Stimulated activated CD8-positive, alpha-beta memory T cell treated with anti-CD3 and anti-CD28 coated beads, Interleukin-7, amount 100 ng/mL, for 4 hours (primary cell): ENCODE results near the gene ERP44.
"Not testable (repeated sequence)": the region's sequence is repeated elsewhere in the genome, so short reads cannot be mapped to it uniquely, and the experiment has no call there.

Experiments used
- DNase-seq, 2 donors: peaks; one replicate each; pipeline ENCODE4 v3.0.0-alpha.2; 2020; ENCODE audit warnings: low read depth in 2 of 2

ERP44 gene

GRCh38 chr9:100012279-100012678 is 86.5 kb downstream of the ERP44 start:
- no peak for DNase-seq

GRCh38 chr9:100011062-100011681 is 87.6 kb downstream of the ERP44 start:
- peak in 1 of 2 donors; percentile 22 for DNase-seq

- DNase-seq = no peak
These were observed 99.0 kb downstream of the ERP44 start for GRCh38 chr9:99999797-100000196.

- DNase-seq = no peak
These were observed 99.9 kb downstream of the ERP44 start for GRCh38 chr9:99998866-99999265.

- no peak for DNase-seq
These were observed 100.5 kb downstream of the ERP44 start for GRCh38 chr9:99998266-99998665.

GRCh38 chr9:99990508-99990907 is 108.3 kb downstream of the ERP44 start:
- DNase-seq = not testable (repeated sequence)

- DNase-seq = no peak
These were observed 112.2 kb downstream of the ERP44 start for GRCh38 chr9:99986642-99987041.

- DNase-seq = no peak
These were observed 118.2 kb downstream of the ERP44 start for GRCh38 chr9:99980598-99980997.

- no peak for DNase-seq
These were observed 120.6 kb downstream of the ERP44 start for GRCh38 chr9:99978221-99978620.

GRCh38 chr9:99977033-99977792 is 121.6 kb downstream of the ERP44 start:
- no peak for DNase-seq

- DNase-seq = no peak
These were observed 125.3 kb downstream of the ERP44 start for GRCh38 chr9:99973455-99973854.

- no peak for DNase-seq
These were observed 127.4 kb downstream of the ERP44 start for GRCh38 chr9:99971410-99971809.

GRCh38 chr9:99970481-99970880 is 128.3 kb downstream of the ERP44 start:
- DNase-seq = no peak

GRCh38 chr9:99967457-99967856 is 131.3 kb downstream of the ERP44 start:
- DNase-seq = no peak

GRCh38 chr9:99966716-99967115 is 132.1 kb downstream of the ERP44 start:
- no peak for DNase-seq

GRCh38 chr9:99966001-99966400 is 132.8 kb downstream of the ERP44 start:
- DNase-seq = no peak

GRCh38 chr9:99964336-99964735 is 134.5 kb downstream of the ERP44 start:
- DNase-seq = no peak

GRCh38 chr9:99962680-99963261 is 136.0 kb downstream of the ERP44 start:
- no peak for DNase-seq

GRCh38 chr9:99955606-99956005 is 143.2 kb downstream of the ERP44 start:
- DNase-seq = no peak

GRCh38 chr9:99954819-99955218 is 144.0 kb downstream of the ERP44 start:
- no peak for DNase-seq

GRCh38 chr9:99953861-99954507 is 144.8 kb downstream of the ERP44 start:
- DNase-seq = no peak

GRCh38 chr9:99948896-99949295 is 149.9 kb downstream of the ERP44 start:
- DNase-seq = no peak

GRCh38 chr9:99948482-99948881 is 150.3 kb downstream of the ERP44 start:
- no peak for DNase-seq
